Prostate gland (tissue), 2 donors: ENCODE results near the gene GBGT1. TPM values are rescaled to one million over a fixed set of nuclear protein-coding genes. Genes with fewer than 3 reads are reported as not detected.

Experiments
- DNase-seq: peaks from one replicate; pipeline ENCODE4 v3.0.0-alpha.2; 2019; ENCODE audit warnings: low spot score
- H3K27ac ChIP-seq, 2 donors: fragments of 200-600 bp; sonication (generic); 2 replicates each; pipeline ENCODE4 v1.5.1; 2017 to 2019
- H3K27me3 ChIP-seq: fragments of 200-600 bp; sonication (generic); replicated peaks from 2 replicates; pipeline ENCODE4 v1.5.1; 2019; ENCODE audit not compliant: insufficient read depth
- H3K36me3 ChIP-seq, 2 donors: fragments of 200-600 bp; sonication (generic); 1 replicate in 1 of 2; 2 replicates in 1 of 2; pipeline versions ENCODE4 v1.5.1 to v1.8.1; 2017 to 2019
- H3K4me1 ChIP-seq: fragments of 200-600 bp; sonication (generic); replicated peaks from 2 replicates; pipeline ENCODE4 v1.5.1; 2019
- H3K4me3 ChIP-seq, 2 donors: fragments of 200-600 bp; sonication (generic); 2 replicates each; pipeline ENCODE4 v1.5.1; 2017 to 2019
- H3K9me3 ChIP-seq: fragments of 200-600 bp; sonication (generic); 2 replicates; pipeline ENCODE4 v1.5.1; 2017
- POLR2A ChIP-seq: fragments of 450-650 bp; IDR thresholded peaks from one replicate; pipeline ENCODE4 v1.6.1; 2016; ENCODE audit warnings: antibody characterized with exemption, mild to moderate bottlenecking
- POLR2AphosphoS5 ChIP-seq: sonication (generic); formaldehyde crosslinking; IDR thresholded peaks from one replicate; pipeline ENCODE4 v1.6.1; 2017; ENCODE audit warnings: antibody characterized with exemption
- WGBS: methylation state at CpG from one replicate; pipeline ENCODE4 v1.1.5; 2018; 5-methylcytosine and 5-hydroxymethylcytosine counted together
- intact Hi-C: fragments of 100-400 bp; cut with DNase I; formaldehyde crosslinking; loops from one replicate; pipeline ENCODE4 v1.14.2; 2022
- total RNA-seq, 2 donors: library from RNA; depleted of rRNA; stranded (reverse); fragments of >200 nt; gene quantifications; one replicate each; pipeline ENCODE4 v1.1.0, GENCODE V29; 2016
- TF ChIP-seq, protein P1 (sequence below), 4 experiments: fragments of 200-600 bp in 2 of 4; fragments of 450-650 bp in 2 of 4; sonication (generic) in 2 of 4; IDR thresholded peaks; 1 replicate in 3 of 4; 2 replicates in 1 of 4; pipeline ENCODE4 v1.5.1; 2016 to 2019; ENCODE audit warnings: antibody characterized with exemption in 4 of 4, mild to moderate bottlenecking in 2 of 4, moderate library complexity in 2 of 4

Gene GBGT1
- total RNA-seq, 2 donors from 2014 or later = 10.7 to 14.0 TPM

DNA sequence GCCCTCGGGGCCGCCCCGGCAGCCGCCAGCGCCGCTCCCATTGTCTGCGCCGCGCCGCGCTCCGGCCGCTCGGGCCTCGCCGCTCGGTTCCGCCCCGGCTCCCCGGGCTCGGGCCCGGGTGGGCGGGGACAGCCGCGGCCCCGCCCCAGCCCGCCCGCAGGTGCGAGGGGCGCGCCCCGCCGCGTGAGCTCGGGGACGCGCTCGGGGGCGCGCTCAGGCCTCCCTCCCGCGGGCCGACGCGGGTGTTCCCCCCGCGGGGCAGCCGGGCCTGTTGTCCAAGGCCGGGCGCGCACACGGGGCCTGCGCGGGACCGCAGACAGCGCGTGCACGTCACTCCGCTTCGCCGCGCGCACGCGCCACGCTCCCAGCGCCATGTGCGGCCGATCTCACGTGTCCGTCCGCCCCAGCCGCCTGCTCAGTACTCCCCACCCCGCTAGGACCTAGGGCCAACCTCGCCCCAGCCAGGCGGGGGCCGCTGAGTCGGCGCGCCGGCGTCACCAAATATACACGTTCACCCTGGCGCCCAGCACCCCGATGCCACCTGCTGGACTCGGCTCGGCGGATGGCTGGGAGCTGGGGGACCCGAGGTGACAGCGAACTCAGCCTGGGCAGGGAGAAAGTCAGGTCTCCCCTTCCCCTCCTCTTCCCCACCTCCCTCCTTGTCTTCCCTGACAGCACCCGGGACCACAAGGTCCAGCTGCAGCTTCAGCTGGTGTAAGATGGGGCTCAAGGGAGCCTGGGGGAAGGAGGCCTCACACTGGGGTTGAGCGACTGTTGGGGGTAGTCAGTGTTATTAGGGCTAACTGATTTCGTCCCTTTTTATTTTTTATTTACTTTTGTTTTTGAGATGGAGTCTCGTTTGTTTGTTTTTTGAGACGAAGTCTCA, 14.3 kb downstream of the GBGT1 start:
- intact Hi-C loops = loop anchor here (5.0 kb wide), 1 partner anchor 107 kb away; no protein-coding TSS in a partner anchor
- H3K4me1 ChIP-seq = peaks cover 5% of the 10 kb centered on the region
- H3K27ac ChIP-seq = peak overlapping the region; percentile 85 to 87
- DNase-seq = peak; percentile 88
- no peaks in the 10 kb centered on the region for H3K36me3 ChIP-seq
- 4% methylated on average over 29 of the region's 95 CpGs for WGBS
- TF ChIP-seq POLR2AphosphoS5 (peak; percentile 80), POLR2A (peak; percentile 69)
- TF ChIP-seq, protein P1, sequence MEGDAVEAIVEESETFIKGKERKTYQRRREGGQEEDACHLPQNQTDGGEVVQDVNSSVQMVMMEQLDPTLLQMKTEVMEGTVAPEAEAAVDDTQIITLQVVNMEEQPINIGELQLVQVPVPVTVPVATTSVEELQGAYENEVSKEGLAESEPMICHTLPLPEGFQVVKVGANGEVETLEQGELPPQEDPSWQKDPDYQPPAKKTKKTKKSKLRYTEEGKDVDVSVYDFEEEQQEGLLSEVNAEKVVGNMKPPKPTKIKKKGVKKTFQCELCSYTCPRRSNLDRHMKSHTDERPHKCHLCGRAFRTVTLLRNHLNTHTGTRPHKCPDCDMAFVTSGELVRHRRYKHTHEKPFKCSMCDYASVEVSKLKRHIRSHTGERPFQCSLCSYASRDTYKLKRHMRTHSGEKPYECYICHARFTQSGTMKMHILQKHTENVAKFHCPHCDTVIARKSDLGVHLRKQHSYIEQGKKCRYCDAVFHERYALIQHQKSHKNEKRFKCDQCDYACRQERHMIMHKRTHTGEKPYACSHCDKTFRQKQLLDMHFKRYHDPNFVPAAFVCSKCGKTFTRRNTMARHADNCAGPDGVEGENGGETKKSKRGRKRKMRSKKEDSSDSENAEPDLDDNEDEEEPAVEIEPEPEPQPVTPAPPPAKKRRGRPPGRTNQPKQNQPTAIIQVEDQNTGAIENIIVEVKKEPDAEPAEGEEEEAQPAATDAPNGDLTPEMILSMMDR (IDR thresholded peaks at IDR 0.05) = peak in 2 of 4 experiments; percentile 54 to 62
- H3K4me3 ChIP-seq = peak overlapping the region; percentile 46 to 63
- no peaks in the 10 kb centered on the region for H3K9me3 ChIP-seq
- no peaks in the 10 kb centered on the region for H3K27me3 ChIP-seq

- H3K9me3 ChIP-seq = no peaks in the 10 kb centered on the region
- 3% methylated on average over 37 of the region's 65 CpGs for WGBS
- DNase-seq = peak; percentile 38
- H3K27ac ChIP-seq = peak overlapping the region; percentile 82 to 85
- intact Hi-C loops = loop anchor here (5.0 kb wide), 1 partner anchor 106 kb away; no protein-coding TSS in a partner anchor
- TF ChIP-seq POLR2A (no peak), POLR2AphosphoS5 (no peak)
- TF ChIP-seq, protein P1 (IDR thresholded peaks at IDR 0.05) = peak in 1 of 4 experiments; percentile 2
- H3K4me1 ChIP-seq = peaks cover 9% of the 10 kb centered on the region
- no peaks in the 10 kb centered on the region for H3K27me3 ChIP-seq
- H3K4me3 ChIP-seq = peak overlapping the region; percentile 46 to 63
- H3K36me3 ChIP-seq = no peaks in the 10 kb centered on the region
These were observed 15.2 kb downstream of the GBGT1 start for GRCh38 chr9:133148199-133149129.

GRCh38 chr9:133147412-133148198, 16.1 kb downstream of the GBGT1 start:
- peak overlapping the region; percentile 82 to 85 for H3K27ac ChIP-seq
- TF ChIP-seq POLR2A (peak; percentile 25), POLR2AphosphoS5 (peak; percentile 38)
- TF ChIP-seq, protein P1 (IDR thresholded peaks at IDR 0.05) = peak; percentile 97 to 99 (median 98)
- WGBS = 11% methylated on average over 14 of the region's 14 CpGs
- no peaks in the 10 kb centered on the region for H3K9me3 ChIP-seq
- H3K36me3 ChIP-seq = no peaks in the 10 kb centered on the region
- H3K4me3 ChIP-seq = peak overlapping the region; percentile 46 to 63
- intact Hi-C loops = loop anchor here (5.0 kb wide), 1 partner anchor 105 kb away; no protein-coding TSS in a partner anchor
- peaks cover 9% of the 10 kb centered on the region for H3K4me1 ChIP-seq
- DNase-seq = peak; percentile 72
- H3K27me3 ChIP-seq = no peaks in the 10 kb centered on the region

- H3K9me3 ChIP-seq = no peaks in the 10 kb centered on the region
- no peak for DNase-seq
- no peak overlapping the region for H3K4me3 ChIP-seq
- WGBS = 60% methylated on average over 7 of the region's 7 CpGs
- peaks cover 9% of the 10 kb centered on the region for H3K4me1 ChIP-seq
- no peaks in the 10 kb centered on the region for H3K36me3 ChIP-seq
- H3K27me3 ChIP-seq = no peaks in the 10 kb centered on the region
- intact Hi-C loops = loop anchor here (5.0 kb wide), 1 partner anchor 105 kb away; no protein-coding TSS in a partner anchor
- no peak overlapping the region for H3K27ac ChIP-seq
- TF ChIP-seq, protein P1 (IDR thresholded peaks at IDR 0.05) = no peak
- TF ChIP-seq POLR2AphosphoS5 (no peak), POLR2A (no peak)
These were observed 16.8 kb downstream of the GBGT1 start for GRCh38 chr9:133146746-133147411.
